OCI-LY3 (cell line): Measurements from ENCODE around the gene ARHGAP26.

ENCODE experiments used
- CTCF ChIP-seq: fragments of 200-600, 300-600 bp; sonication (generic); IDR thresholded peaks from 2 replicates; pipeline ENCODE4 v1.5.1; 2014; ENCODE audit warnings: antibody characterized with exemption, low read length, low read depth
- EZH2phosphoT487 ChIP-seq: fragments of 200-600 bp; shearing (Covaris generic); IDR thresholded peaks from 2 replicates; pipeline ENCODE4 v1.6.1; 2018; ENCODE audit warnings: antibody characterized with exemption, mixed run types, low read depth

GRCh38 chr5:142853682-142854081 lies 83.5 kb downstream of the ARHGAP26 start:
- TF ChIP-seq CTCF: no peak
- TF ChIP-seq EZH2phosphoT487: no peak
